GM19468 (cell line): ENCODE data around the gene PMIS2.

Source experiments
- ATAC-seq: cut with Tn5 transposase; IDR thresholded peaks from one replicate; pipeline ENCODE4 v1.9.1; 2021; ENCODE audit warnings: mild to moderate bottlenecking, moderate library complexity, moderate number of reproducible peaks; ENCODE audit not compliant: unreplicated experiment; ENCODE audit errors: extremely low read depth

The PMIS2 gene

GRCh38 chr19:35555301-35556005, 30.5 kb upstream of the PMIS2 start:
- ATAC-seq, result no peak

- no peak for ATAC-seq
Observed at GRCh38 chr19:35556025-35556590, 29.9 kb upstream of the PMIS2 start.

GRCh38 chr19:35556846-35557538, 29.0 kb upstream of the PMIS2 start:
- no peak for ATAC-seq

GRCh38 chr19:35557539-35558399, 28.2 kb upstream of the PMIS2 start:
- no peak for ATAC-seq

- no peak for ATAC-seq
Observed at GRCh38 chr19:35558400-35559280, 27.3 kb upstream of the PMIS2 start.

GRCh38 chr19:35559281-35559659, 26.7 kb upstream of the PMIS2 start:
- no peak for ATAC-seq

- ATAC-seq, result no peak
Observed at GRCh38 chr19:35559781-35560180, 26.2 kb upstream of the PMIS2 start.

GRCh38 chr19:35560271-35560670, 25.7 kb upstream of the PMIS2 start:
- no peak for ATAC-seq

GRCh38 chr19:35560677-35561076, 25.3 kb upstream of the PMIS2 start:
- ATAC-seq, result no peak

- no peak for ATAC-seq
Observed at GRCh38 chr19:35561436-35561835, 24.5 kb upstream of the PMIS2 start.

- no peak for ATAC-seq
Observed at GRCh38 chr19:35562336-35562735, 23.6 kb upstream of the PMIS2 start.

GRCh38 chr19:35562776-35563175, 23.2 kb upstream of the PMIS2 start:
- no peak for ATAC-seq

GRCh38 chr19:35563207-35563829, 22.7 kb upstream of the PMIS2 start, which contains the start of gene ATP4A:
Gene ATP4A (minus strand): TSS chr19:35563658. CDS start chr19:35563629, 29 bp downstream.
- no peak for ATAC-seq

- ATAC-seq, result no peak
Observed at GRCh38 chr19:35565016-35565856, 20.7 kb upstream of the PMIS2 start.

- ATAC-seq, result no peak
Observed at GRCh38 chr19:35566738-35567137, 19.2 kb upstream of the PMIS2 start.

GRCh38 chr19:35569281-35569781, 16.6 kb upstream of the PMIS2 start:
- no peak for ATAC-seq

GRCh38 chr19:35571406-35571965, 14.5 kb upstream of the PMIS2 start:
- ATAC-seq, result no peak

- no peak for ATAC-seq
Observed at GRCh38 chr19:35577918-35578317, 8.1 kb upstream of the PMIS2 start.
